Measurements from ENCODE around the gene COPZ2. TPM values are rescaled to one million over a fixed set of nuclear protein-coding genes. Genes with fewer than 3 reads are reported as not detected.
"Not testable (repeated sequence)": the region's sequence is repeated elsewhere in the genome, so short reads cannot be mapped to it uniquely, and the experiment has no call there.

The COPZ2 gene
- total RNA-seq, 2 donors from 2014 or later: 4.3 to 9.9 TPM

- no peaks in the 10 kb centered on the region for H3K4me1 ChIP-seq
- no peak for TF ChIP-seq CTCF (IDR thresholded peaks at IDR 0.05)
- no peak overlapping the region for H3K9ac ChIP-seq (ENCODE audit: low read depth in 2 of 2, low read length in 2 of 2)
- intact Hi-C loops (cut with DNase I): no loop called here
- no peaks in the 10 kb centered on the region for H3K27me3 ChIP-seq
- H3K36me3 ChIP-seq: no peaks in the 10 kb centered on the region
- no peak for DNase-seq
- no peak overlapping the region for H3K27ac ChIP-seq
- no peaks in the 10 kb centered on the region for H3K9me3 ChIP-seq
- no peak overlapping the region for H3K4me3 ChIP-seq
These were observed 47.9 kb downstream of the COPZ2 start for GRCh38 chr17:47989700-47990099.

- no peak overlapping the region for H3K27ac ChIP-seq
- H3K4me1 ChIP-seq: no peaks in the 10 kb centered on the region
- intact Hi-C loops (cut with DNase I): no loop called here
- H3K27me3 ChIP-seq: no peaks in the 10 kb centered on the region
- no peak for DNase-seq
- H3K9me3 ChIP-seq: no peaks in the 10 kb centered on the region
- no peak for TF ChIP-seq CTCF (IDR thresholded peaks at IDR 0.05)
- H3K9ac ChIP-seq (ENCODE audit: low read depth in 2 of 2, low read length in 2 of 2): no peak overlapping the region
- no peak overlapping the region for H3K4me3 ChIP-seq
- no peaks in the 10 kb centered on the region for H3K36me3 ChIP-seq
These were observed 48.4 kb downstream of the COPZ2 start for GRCh38 chr17:47989159-47989558.

GRCh38 chr17:47988445-47988844, 49.2 kb downstream of the COPZ2 start:
- H3K9ac ChIP-seq (ENCODE audit: low read depth in 2 of 2, low read length in 2 of 2); H3K9me3 ChIP-seq; H3K27ac ChIP-seq; H3K4me1 ChIP-seq; intact Hi-C loops (cut with DNase I); H3K4me3 ChIP-seq; DNase-seq; H3K36me3 ChIP-seq; H3K27me3 ChIP-seq: not testable (repeated sequence)

DNA sequence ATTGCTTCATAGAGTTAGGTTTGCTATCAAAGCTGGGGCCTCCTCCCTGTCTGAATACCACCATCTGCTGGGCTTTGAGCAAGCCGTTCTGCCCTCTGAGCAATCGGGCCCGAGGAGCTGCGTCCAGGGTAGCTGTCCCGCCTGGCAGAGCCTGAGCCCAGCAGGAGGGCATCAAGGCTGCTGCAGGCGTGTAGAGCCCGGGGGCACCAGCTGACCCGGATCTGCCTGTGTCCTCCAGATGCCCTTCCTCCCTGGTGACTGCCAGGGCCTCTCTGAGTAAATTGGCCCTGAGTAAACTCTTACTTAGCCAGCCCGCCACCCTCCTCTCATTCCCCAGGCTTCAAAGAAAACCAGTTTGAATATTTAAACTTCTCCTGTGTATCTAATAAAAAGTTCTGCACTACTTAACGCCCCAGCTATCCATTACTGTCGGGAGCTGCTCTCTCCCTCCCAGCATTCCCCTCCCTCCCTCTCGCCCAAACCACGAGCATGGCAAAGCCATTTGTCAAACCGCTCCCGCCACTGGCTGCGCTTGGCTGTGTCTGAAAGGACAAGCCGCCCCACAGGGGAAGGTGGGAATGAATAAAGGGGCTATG, 50.3 kb downstream of the COPZ2 start:
- H3K4me1 ChIP-seq: no peaks in the 10 kb centered on the region
- no peaks in the 10 kb centered on the region for H3K9me3 ChIP-seq
- TF ChIP-seq CTCF (IDR thresholded peaks at IDR 0.05): no peak
- H3K27ac ChIP-seq: no peak overlapping the region
- H3K9ac ChIP-seq (ENCODE audit: low read depth in 2 of 2, low read length in 2 of 2): no peak overlapping the region
- H3K36me3 ChIP-seq: peaks cover 5% of the 10 kb centered on the region
- intact Hi-C loops (cut with DNase I): no loop called here
- no peaks in the 10 kb centered on the region for H3K27me3 ChIP-seq
- no peak overlapping the region for H3K4me3 ChIP-seq
- no peak for DNase-seq

DNA sequence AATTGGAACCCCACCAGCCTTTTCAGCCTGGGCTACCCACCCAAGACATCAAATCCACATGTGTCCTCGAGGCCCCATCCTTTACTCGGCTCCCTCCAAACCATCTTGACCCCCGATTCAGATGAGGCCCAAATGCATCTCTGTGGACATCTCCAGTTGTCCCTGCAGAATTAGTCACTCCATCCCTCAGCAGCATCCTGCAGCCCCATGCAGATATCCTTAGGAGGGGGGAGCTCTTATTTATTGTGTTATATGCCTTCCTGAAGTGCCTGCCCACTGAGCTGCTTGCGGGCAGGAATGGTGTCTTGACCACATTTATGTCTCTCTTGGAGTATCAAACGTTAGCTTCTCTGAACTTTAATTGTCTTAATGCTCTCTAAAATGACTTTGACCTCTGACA, 51.1 kb downstream of the COPZ2 start:
- no peaks in the 10 kb centered on the region for H3K9me3 ChIP-seq
- DNase-seq: no peak
- TF ChIP-seq CTCF (IDR thresholded peaks at IDR 0.05): no peak
- H3K27ac ChIP-seq: no peak overlapping the region
- H3K4me3 ChIP-seq: no peak overlapping the region
- H3K36me3 ChIP-seq: peaks cover 5% of the 10 kb centered on the region
- no peak overlapping the region for H3K9ac ChIP-seq (ENCODE audit: low read depth in 2 of 2, low read length in 2 of 2)
- H3K27me3 ChIP-seq: no peaks in the 10 kb centered on the region
- no peaks in the 10 kb centered on the region for H3K4me1 ChIP-seq
- intact Hi-C loops (cut with DNase I): no loop called here

- H3K36me3 ChIP-seq: peaks cover 12% of the 10 kb centered on the region
- no peaks in the 10 kb centered on the region for H3K27me3 ChIP-seq
- no peak for DNase-seq
- H3K27ac ChIP-seq: no peak overlapping the region
- TF ChIP-seq CTCF (IDR thresholded peaks at IDR 0.05): no peak
- H3K4me3 ChIP-seq: no peak overlapping the region
- no peaks in the 10 kb centered on the region for H3K9me3 ChIP-seq
- H3K9ac ChIP-seq (ENCODE audit: low read depth in 2 of 2, low read length in 2 of 2): no peak overlapping the region
- intact Hi-C loops (cut with DNase I): no loop called here
- no peaks in the 10 kb centered on the region for H3K4me1 ChIP-seq
These were observed 53.9 kb downstream of the COPZ2 start for GRCh38 chr17:47983492-47984223.

Measured in colonic mucosa (tissue), 4 donors.